HepG2 (cell line): ENCODE data around the gene OTUB2. TPM values are rescaled to one million over a fixed set of nuclear protein-coding genes. Genes with fewer than 3 reads are reported as not detected.

Source experiments
- FOXA1 ChIP-seq, 2 experiments: fragments of 450-650 bp in 1 of 2; sonication (generic) in 1 of 2; formaldehyde crosslinking in 1 of 2; IDR thresholded peaks; 2 replicates each; pipeline versions ENCODE4 v1.4.0 to v1.6.1; 2016 to 2020; ENCODE audit warnings: missing genetic modification reagents in 1 of 2
- GTF3A ChIP-seq: sonication (generic); formaldehyde crosslinking; conservative IDR thresholded peaks from 2 replicates; pipeline ENCODE4 v1.4.0; 2020; ENCODE audit warnings: mild to moderate bottlenecking, missing genetic modification reagents
- HIVEP1 ChIP-seq: sonication (generic); formaldehyde crosslinking; IDR thresholded peaks from 2 replicates; pipeline ENCODE4 v1.4.0; 2020; ENCODE audit warnings: mild to moderate bottlenecking, missing genetic modification reagents
- HNRNPLL ChIP-seq: fragments of 200-400 bp; formaldehyde crosslinking; IDR thresholded peaks from 2 replicates; pipeline ENCODE4 v1.6.1; 2017; ENCODE audit warnings: mild to moderate bottlenecking, low read depth, low read length; ENCODE audit not compliant: poor library complexity, severe bottlenecking
- MXD4 ChIP-seq: IDR thresholded peaks from 2 replicates; pipeline ENCODE4 v1.6.1; 2016; ENCODE audit warnings: mild to moderate bottlenecking, missing biosample characterization, missing genetic modification reagents
- NBN ChIP-seq: fragments of 450-650 bp; conservative IDR thresholded peaks from 2 replicates; pipeline ENCODE4 v1.6.1; 2017
- NR3C1 ChIP-seq: sonication (generic); formaldehyde crosslinking; IDR thresholded peaks from 2 replicates; pipeline ENCODE4 v1.4.0; 2020; ENCODE audit warnings: missing genetic modification reagents
- ONECUT2 ChIP-seq: sonication (generic); formaldehyde crosslinking; IDR thresholded peaks from 2 replicates; pipeline ENCODE4 v1.4.0; 2020; ENCODE audit warnings: missing genetic modification reagents
- PLRG1 ChIP-seq: fragments of 450-650 bp; conservative IDR thresholded peaks from 2 replicates; pipeline ENCODE4 v1.6.1; 2016
- REPIN1 ChIP-seq: sonication (generic); formaldehyde crosslinking; IDR thresholded peaks from 2 replicates; pipeline ENCODE4 v1.8.0; 2022; ENCODE audit warnings: missing genetic modification reagents, low read depth, mild to moderate bottlenecking, borderline replicate concordance
- SAP130 ChIP-seq: IDR thresholded peaks from 2 replicates; pipeline ENCODE4 v1.6.1; 2016; ENCODE audit warnings: low read depth
- SRF ChIP-seq: IDR thresholded peaks from 2 replicates; pipeline ENCODE4 v1.6.1; 2011; ENCODE audit warnings: mild to moderate bottlenecking, low read depth, low read length, moderate library complexity
- TARDBP ChIP-seq: sonication (generic); formaldehyde crosslinking; IDR thresholded peaks from 2 replicates; pipeline ENCODE4 v1.8.0; 2022; ENCODE audit warnings: mild to moderate bottlenecking, missing genetic modification reagents
- TBX2 ChIP-seq: sonication (generic); formaldehyde crosslinking; IDR thresholded peaks from 2 replicates; pipeline ENCODE4 v1.5.0; 2020; ENCODE audit warnings: missing genetic modification reagents, mild to moderate bottlenecking, borderline replicate concordance
- TCF7L2 ChIP-seq: IDR thresholded peaks from 2 replicates; pipeline ENCODE4 v1.6.1; 2011; ENCODE audit warnings: mild to moderate bottlenecking, low read depth, low read length, moderate library complexity
- TOPORS ChIP-seq: sonication (generic); formaldehyde crosslinking; IDR thresholded peaks from 2 replicates; pipeline ENCODE4 v1.8.0; 2023; ENCODE audit warnings: mild to moderate bottlenecking, missing genetic modification reagents
- ZNF737 ChIP-seq: sonication (generic); formaldehyde crosslinking; IDR thresholded peaks from 2 replicates; pipeline ENCODE4 v1.5.0; 2020; ENCODE audit warnings: missing genetic modification reagents, mild to moderate bottlenecking, borderline replicate concordance
- ZNF841 ChIP-seq: sonication (generic); formaldehyde crosslinking; IDR thresholded peaks from 2 replicates; pipeline ENCODE4 v1.8.1; 2023; ENCODE audit warnings: missing genetic modification reagents, borderline replicate concordance
- ZNF891 ChIP-seq: sonication (generic); formaldehyde crosslinking; IDR thresholded peaks from 2 replicates; pipeline ENCODE4 v1.5.0; 2020; ENCODE audit warnings: mild to moderate bottlenecking, missing genetic modification reagents
- polyA plus RNA-seq, 8 experiments: library from polyadenylated mRNA; depleted of rRNA in 3 of 8; stranded (reverse) in 7 of 8; unstranded in 1 of 8; fragments of >200 nt; fragmentation: Illumina TruSeq in 4 of 8; extraction: Trizol in 4 of 8; gene quantifications; 2 replicates each; pipeline versions ENCODE4 v1.2.1 to v1.2.3, GENCODE V29; 2011 to 2016; ENCODE audit warnings: low read depth in 4 of 8, missing spikeins in 1 of 8, mixed read lengths in 1 of 8; ENCODE audit not compliant: insufficient read depth in 1 of 8
- total RNA-seq, 5 experiments: library from RNA; depleted of rRNA; stranded (reverse); fragments of >200 nt; fragmentation: Illumina TruSeq; extraction: Trizol; gene quantifications; 2 replicates each; pipeline ENCODE4 v1.2.3, GENCODE V29; 2016; ENCODE audit warnings: low read depth in 1 of 5
- TF ChIP-seq, protein P1 (sequence below): IDR thresholded peaks from 2 replicates; pipeline ENCODE4 v1.6.1; 2012; ENCODE audit warnings: low read depth, low read length, improper control_type of control experiment
- TF ChIP-seq, protein P2 (sequence below): sonication (generic); formaldehyde crosslinking; IDR thresholded peaks from 2 replicates; pipeline ENCODE4 v1.4.0; 2020; ENCODE audit warnings: missing genetic modification reagents
- TF ChIP-seq, protein P3 (sequence below): sonication (generic); formaldehyde crosslinking; IDR thresholded peaks from 2 replicates; pipeline ENCODE4 v1.5.1; 2020; ENCODE audit warnings: missing genetic modification reagents, mild to moderate bottlenecking, borderline replicate concordance
- TF ChIP-seq, protein P4 (sequence below): sonication (generic); formaldehyde crosslinking; conservative IDR thresholded peaks from 2 replicates; pipeline ENCODE4 v1.4.0; 2020; ENCODE audit warnings: missing genetic modification reagents

Gene OTUB2
- total and polyA plus RNA-seq, 2 of the 13 experiments (the other 11 are each of a cell fraction or from before 2014, with no cell fraction given), result 2.2 to 2.4 TPM

DNA sequence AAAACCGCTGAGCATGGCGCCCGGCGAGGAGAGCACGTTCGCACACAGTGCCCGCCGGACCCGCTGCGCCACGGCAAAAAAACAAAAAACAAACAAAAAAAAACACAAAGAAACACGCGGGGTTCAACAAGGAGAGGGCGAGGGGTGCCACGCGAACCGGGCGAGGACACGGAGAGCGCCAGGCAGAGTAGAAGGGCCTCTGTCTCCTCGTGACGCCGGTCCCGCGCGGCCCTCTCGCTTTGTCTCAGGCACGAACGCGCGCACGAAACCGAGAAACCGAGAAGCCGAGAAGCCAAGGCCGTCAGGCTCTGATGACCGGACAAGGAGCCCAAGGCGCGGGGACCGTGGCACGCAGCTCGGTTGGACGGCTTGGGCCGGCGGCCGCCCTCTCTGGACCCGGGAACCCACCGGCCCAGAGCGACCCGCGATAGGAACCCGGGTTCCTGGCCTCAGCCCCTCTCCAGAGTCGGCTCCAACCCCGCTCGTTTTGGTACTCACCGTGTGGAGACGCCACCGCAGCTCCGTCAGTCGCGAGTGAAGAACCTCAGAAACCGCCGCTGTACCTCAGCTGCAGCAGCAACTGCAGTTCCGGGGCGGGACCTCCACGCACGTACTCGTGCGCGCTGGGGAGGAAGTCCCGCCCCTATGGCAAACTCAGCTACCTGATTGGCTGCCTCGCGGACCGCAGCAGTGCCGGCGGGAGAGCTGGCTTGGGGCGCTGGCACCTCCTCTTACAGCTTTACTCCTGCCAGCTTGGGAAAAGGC, 54.7 kb downstream of the OTUB2 start, which contains the start of the genes DDX24 and IFI27L1 (continued):
- TF ChIP-seq, protein P1, sequence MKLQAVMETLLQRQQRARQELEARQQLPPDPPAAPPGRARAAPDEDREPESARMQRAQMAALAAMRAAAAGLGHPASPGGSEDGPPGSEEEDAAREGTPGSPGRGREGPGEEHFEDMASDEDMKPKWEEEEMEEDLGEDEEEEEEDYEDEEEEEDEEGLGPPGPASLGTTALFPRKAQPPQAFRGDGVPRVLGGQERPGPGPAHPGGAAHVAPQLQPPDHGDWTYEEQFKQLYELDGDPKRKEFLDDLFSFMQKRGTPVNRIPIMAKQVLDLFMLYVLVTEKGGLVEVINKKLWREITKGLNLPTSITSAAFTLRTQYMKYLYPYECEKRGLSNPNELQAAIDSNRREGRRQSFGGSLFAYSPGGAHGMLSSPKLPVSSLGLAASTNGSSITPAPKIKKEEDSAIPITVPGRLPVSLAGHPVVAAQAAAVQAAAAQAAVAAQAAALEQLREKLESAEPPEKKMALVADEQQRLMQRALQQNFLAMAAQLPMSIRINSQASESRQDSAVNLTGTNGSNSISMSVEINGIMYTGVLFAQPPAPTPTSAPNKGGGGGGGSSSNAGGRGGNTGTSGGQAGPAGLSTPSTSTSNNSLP, result no peak
- TF ChIP-seq, protein P2, sequence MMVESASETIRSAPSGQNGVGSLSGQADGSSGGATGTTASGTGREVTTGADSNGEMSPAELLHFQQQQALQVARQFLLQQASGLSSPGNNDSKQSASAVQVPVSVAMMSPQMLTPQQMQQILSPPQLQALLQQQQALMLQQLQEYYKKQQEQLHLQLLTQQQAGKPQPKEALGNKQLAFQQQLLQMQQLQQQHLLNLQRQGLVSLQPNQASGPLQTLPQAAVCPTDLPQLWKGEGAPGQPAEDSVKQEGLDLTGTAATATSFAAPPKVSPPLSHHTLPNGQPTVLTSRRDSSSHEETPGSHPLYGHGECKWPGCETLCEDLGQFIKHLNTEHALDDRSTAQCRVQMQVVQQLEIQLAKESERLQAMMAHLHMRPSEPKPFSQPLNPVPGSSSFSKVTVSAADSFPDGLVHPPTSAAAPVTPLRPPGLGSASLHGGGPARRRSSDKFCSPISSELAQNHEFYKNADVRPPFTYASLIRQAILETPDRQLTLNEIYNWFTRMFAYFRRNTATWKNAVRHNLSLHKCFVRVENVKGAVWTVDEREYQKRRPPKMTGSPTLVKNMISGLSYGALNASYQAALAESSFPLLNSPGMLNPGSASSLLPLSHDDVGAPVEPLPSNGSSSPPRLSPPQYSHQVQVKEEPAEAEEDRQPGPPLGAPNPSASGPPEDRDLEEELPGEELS (CRISPR knock-in tag), result 0 out of 2 replicates have a peak, but pooled peaks have one; percentile 6
- TF ChIP-seq FOXA1 (IDR thresholded peaks at IDR 0.05) (no peak), FOXA1 (CRISPR knock-in tag; IDR thresholded peaks at IDR 0.05) (no peak), HIVEP1 (CRISPR knock-in tag) (no peak), NR3C1 (CRISPR knock-in tag) (no peak), ZNF841 (CRISPR knock-in tag) (no peak), TARDBP (CRISPR knock-in tag) (peak; percentile 26; the same call in 1 of the 2 replicates), SRF (no peak), TOPORS (CRISPR knock-in tag) (no peak), ZNF737 (CRISPR knock-in tag) (0 out of 2 replicates have a peak, but pooled peaks have one; percentile 52), MXD4 (0 out of 2 replicates have a peak, but pooled peaks have one; percentile 15), ONECUT2 (CRISPR knock-in tag) (no peak), HNRNPLL (peak; percentile 95), PLRG1 (no peak), TCF7L2 (no peak), NBN (no peak), SAP130 (CRISPR knock-in tag) (peak; percentile 92), TBX2 (CRISPR knock-in tag) (peak; percentile 62; the same call in 1 of the 2 replicates), ZNF891 (CRISPR knock-in tag) (peak; percentile 89), GTF3A (CRISPR knock-in tag) (no peak), REPIN1 (CRISPR knock-in tag) (peak; percentile 65; the same call in 1 of the 2 replicates)
- TF ChIP-seq, protein P3, sequence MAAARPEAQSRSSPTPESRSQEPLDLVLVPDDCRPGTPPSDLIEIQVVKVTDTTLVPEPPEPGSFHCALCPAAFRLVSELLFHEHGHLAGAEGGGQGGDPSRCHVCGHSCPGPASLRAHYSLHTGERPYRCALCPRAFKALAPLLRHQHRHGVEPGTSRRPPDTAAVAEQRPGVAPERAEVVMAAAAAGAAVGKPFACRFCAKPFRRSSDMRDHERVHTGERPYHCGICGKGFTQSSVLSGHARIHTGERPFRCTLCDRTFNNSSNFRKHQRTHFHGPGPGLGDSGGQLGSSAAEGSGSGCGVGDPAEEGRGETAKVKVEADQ (CRISPR knock-in tag), result no peak; the same call in 1 of the 2 replicates
- TF ChIP-seq, protein P4, sequence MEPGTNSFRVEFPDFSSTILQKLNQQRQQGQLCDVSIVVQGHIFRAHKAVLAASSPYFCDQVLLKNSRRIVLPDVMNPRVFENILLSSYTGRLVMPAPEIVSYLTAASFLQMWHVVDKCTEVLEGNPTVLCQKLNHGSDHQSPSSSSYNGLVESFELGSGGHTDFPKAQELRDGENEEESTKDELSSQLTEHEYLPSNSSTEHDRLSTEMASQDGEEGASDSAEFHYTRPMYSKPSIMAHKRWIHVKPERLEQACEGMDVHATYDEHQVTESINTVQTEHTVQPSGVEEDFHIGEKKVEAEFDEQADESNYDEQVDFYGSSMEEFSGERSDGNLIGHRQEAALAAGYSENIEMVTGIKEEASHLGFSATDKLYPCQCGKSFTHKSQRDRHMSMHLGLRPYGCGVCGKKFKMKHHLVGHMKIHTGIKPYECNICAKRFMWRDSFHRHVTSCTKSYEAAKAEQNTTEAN (CRISPR knock-in tag), result no peak
